ENCODE results near the gene OPN3.

GRCh38 chr1:241557031-241557430, 83.1 kb downstream of the OPN3 start:
- TF ChIP-seq CTCF (conservative IDR thresholded peaks at IDR 0.05; ENCODE audit: low read length) (no peak), EZH2phosphoT487 (IDR thresholded peaks at IDR 0.05; ENCODE audit: borderline replicate concordance, low read depth, low read length) (no peak)
